ENCODE data around the gene KIF20A.
A peak's percentile ranks its signal among the peaks of the same experiment; 100 is the strongest.
"Not testable (repeated sequence)": the region's sequence is repeated elsewhere in the genome, so short reads cannot be mapped to it uniquely, and the experiment has no call there.

KIF20A gene

DNA sequence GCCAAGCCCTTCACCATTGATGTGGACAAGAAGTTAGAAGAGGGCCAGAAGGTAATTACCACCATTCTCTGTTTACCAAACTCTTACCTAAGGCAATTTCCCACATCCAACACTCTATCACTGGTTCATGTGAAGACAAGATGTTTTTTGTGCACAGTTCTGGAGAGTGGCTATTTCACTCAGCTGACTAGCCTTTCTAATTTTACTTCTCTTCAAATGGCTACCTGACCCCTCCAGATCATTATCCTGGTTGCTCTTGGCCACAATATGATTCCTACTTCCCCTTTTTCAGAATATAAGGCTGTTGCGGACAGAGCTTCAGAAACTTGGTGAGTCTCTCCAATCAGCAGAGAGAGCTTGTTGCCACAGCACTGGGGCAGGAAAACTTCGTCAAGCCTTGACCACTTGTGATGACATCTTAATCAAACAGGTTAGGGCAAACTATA is 7.1 kb downstream of the KIF20A start:
- no peak for DNase-seq (ENCODE audit: low read depth)

DNA sequence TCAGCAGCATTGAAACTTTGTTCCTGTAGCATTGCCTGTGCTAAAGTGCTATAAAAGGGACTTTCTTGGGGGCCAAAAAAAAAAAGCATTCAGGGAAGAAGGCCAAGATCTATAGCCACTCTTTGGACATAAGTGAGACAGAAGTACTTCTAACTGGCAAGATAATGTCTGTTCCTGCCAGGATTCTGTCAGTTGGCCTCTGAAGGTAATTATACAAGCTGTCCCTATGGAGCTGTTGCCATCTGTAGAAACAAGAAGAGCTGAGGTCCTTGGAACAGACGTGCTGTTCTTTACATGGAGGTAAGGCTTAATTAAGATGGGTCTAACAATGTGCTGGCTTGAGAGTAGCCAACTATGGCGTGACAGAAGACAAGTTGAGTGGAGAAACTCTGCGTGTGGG is 9.7 kb downstream of the KIF20A start:
- no peak for DNase-seq (ENCODE audit: low read depth)

DNA sequence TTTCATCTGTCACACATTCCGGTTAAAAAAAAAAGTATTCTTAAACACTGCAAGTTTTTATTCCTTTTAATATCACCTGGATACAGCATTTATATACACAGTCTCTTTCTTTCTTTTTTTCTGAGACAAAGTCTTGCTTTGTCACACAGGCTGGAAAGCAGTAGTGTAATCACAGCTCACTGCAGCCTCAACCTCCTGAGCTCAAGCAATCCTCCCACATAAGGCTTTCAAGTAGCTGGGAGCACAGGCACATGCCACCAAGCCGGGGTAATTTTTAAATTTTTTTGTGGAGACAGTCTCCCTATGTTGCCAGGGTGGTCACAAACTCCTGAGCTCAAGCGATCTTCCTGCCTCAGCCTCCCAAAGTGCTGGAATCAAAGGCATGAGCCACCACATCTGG is 13.9 kb downstream of the KIF20A start:
- no peak for DNase-seq (ENCODE audit: low read depth)

DNA sequence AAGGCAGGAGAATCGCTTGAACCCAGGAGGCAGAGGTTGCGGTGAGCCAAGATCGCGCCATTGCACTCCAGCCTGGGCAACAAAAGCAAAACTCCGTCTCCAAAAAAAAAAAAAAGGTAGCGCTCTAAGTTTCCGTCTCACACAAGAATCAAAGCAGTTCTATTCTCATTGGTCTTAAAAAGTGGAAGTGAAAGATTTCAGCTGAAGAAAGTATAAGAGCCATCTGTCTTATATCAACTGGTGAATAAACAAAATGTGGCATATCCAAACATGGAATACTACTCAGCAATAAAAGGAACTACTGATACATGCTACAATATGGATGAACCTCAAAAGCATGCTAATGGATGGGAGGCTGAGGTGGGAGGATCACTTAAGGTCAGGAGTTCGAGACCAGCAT is 14.9 kb downstream of the KIF20A start:
- DNase-seq (ENCODE audit: low read depth), result not testable (repeated sequence)

DNA sequence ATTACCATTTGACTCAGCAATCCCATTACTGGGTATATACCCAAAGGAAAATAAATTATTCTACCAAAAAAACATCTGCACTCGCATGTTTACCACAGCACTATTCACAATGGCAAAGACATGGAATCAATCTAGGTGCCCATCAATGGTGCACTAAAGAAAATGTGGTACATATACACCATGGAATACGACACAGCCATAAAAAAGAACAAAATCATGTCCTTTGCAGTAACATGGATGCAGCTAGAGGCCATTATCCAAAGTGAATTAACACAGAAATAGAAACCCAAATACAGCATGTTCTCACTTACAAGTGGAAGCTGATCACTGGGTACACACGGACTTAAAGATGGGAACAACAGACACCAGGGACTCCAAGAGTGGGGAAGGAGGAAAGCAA is 32.1 kb downstream of the KIF20A start:
- DNase-seq (ENCODE audit: low read depth), result no peak

DNA sequence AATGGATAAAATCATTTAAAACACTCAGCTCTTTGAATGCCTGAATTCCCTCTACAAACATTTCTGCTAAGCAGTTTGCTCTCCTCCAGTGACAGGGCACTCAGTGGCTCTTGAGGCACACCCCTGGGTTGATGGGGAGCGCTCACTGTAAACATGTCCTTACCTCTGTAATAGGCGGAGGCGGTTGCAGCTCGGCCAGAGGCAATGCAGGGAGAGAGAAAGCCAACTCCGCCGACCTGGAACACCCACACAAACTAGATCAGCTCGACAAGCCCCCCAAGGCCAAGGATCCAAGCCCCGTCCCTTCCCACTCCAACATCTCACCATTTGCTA is 33.9 kb downstream of the KIF20A start:
- no peak for DNase-seq (ENCODE audit: low read depth)

DNA sequence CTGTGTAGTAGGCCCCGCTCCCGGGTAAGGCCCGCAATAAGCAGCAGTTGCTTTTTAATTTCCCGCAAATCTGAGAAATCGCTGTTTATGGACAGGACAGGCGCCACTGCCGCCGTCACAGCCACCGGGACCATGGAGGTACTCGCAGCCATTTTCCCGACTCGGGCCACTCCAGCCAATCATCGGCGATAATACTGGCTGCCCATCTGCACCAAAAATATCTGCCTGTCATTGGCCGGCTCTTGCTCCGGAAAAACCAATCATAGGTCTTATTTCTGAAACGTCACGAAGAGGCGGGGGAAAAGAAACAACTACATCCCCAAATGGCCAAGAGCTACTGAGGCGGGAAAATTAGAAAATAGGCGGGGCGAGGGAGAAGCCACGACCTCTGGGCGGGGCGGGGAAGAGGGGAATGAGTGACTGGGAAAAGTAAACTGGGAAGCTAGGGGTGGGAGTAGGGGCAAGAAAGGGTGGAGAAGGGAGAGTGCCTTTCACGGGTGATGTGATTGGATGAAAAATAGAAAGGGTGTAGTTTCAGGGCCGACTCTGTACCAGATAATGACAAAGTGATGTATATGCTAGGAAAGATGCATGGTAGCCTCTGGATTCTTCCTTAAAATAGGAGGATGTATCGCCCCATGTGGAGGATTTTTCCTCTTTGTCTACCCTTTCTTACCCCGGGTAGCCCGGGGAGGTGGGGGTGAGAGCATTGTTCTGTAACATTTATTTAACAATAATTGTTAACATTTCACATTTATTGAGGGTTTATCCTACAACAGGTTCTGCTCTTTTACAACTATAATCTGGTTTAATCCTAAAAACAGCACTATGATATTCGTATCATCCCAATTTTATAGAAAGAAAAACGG is 34.5 kb downstream of the KIF20A start, which contains the start of gene CDC23:
TSS of gene CDC23 (minus strand) at position 163 of the 869 bp plus-strand sequence. CDS start at position 152, 11 bp downstream.
- peak; percentile 98 for DNase-seq (ENCODE audit: low read depth)

DNA sequence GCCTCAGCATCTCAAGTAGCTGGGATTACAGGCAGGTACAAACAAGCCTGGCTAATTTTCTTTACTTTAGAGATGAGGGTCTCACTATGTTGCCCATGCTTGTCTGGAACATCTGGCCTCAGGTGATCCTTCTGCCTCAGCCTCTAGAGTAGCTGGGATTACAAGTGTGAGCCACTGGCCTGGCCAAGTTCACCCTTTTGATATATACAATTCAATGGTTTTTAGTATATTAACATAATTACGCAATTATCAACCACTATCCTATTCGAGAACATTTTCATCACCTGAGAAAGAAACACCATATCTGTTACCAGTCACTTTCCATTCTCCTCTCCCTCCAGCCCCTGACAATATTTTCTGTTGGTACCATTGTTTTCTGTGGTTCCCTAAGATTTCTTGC is 37.9 kb downstream of the KIF20A start:
- no peak for DNase-seq (ENCODE audit: low read depth)

DNA sequence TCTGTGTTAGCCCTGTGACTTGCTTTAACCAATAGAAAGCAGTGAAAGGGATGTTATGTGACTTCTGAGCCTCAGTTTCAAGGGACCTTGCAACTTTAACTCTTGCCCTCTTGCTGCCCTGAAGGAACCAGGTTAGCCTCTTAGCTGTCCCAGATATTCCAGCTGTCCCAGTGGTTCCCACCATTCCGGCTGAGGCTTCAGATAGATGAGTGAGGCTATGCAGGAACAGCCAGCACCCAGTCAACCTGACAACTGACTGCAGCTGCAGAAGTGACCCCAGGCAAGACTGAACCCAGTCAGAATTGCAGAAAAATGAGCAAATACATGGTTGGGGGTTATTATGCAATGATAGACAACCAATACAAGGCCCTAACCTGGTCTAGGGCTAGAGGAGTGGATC is 44.6 kb downstream of the KIF20A start:
- no peak for DNase-seq (ENCODE audit: low read depth)

DNA sequence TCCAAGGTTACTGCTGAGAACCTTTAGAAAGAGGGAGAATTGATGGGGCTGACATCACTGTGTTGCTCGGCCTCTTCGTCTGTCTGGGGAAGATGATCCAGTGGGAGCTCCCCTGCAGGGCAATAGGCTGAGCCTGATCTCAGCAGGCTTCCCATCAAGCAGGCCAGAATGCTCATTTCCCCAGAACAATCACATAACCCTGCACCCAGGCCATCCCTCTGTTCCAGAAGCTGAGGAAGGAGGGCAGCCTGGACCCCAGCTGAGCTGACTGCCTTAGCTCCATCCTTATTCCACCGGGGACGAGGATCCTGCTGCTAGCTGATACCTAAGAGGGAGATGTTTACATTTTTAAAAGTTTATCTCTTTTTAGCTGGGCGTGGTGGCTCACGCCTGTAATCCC is 45.8 kb downstream of the KIF20A start:
- DNase-seq (ENCODE audit: low read depth), result no peak

DNA sequence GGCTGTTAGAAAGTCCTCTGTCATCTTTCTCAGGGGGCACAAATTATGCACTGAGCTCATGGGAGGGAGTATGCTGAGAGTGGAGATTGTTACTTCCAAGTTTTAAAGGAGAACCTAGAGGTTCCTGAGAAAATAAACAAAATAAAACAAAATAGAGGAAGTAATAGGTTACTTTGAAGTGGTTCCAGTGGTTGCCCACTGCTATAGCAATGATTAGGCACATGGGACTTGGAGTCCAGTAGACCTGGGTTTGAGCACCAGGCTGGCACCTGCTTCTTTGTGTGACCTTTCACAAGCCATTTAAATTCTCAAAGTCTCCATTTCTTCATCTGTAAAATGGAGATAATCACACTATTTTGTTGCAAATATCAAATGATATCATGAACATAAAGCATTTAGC is 48.0 kb downstream of the KIF20A start:
- DNase-seq (ENCODE audit: low read depth), result no peak

DNA sequence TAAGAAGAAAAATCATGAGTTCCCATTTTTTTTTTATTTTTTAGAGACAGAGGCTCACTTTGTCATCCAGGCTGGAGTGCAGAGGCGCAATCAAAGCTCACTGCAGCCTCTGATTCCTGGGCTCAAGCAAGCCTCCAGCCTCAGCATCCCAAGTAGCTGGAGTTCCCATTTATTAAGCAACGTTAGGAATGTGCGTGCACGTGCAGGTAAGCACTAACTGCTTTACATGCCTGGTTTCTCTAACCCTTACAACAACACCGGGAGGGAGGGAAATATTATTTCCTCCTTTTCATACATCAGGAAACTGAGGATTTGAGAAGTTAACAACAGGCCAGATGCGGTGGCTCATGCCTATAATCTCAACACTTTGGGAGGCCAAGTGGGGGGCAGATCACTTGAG is 50.5 kb downstream of the KIF20A start:
- no peak for DNase-seq (ENCODE audit: low read depth)

DNA sequence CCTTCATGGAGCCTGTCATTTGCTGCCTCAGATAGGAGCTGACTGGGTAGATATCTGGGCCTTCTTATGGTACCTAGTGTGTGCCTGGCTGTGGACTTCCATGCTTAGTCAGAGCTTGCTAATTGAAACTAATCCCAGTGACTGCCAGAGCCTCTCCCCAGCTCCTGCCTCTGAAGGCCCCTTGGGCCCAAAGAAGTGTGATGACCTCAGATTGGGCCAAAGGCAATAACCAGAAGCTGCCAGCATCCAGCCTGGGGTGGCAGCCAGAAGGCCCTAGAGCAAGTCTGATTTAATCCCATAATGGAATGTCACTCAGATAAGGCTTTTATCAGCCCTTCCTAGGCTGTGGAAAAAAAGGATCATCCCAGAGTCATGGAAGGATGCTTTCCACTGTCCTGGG is 51.3 kb downstream of the KIF20A start:
- DNase-seq (ENCODE audit: low read depth), result peak; percentile 31

DNA sequence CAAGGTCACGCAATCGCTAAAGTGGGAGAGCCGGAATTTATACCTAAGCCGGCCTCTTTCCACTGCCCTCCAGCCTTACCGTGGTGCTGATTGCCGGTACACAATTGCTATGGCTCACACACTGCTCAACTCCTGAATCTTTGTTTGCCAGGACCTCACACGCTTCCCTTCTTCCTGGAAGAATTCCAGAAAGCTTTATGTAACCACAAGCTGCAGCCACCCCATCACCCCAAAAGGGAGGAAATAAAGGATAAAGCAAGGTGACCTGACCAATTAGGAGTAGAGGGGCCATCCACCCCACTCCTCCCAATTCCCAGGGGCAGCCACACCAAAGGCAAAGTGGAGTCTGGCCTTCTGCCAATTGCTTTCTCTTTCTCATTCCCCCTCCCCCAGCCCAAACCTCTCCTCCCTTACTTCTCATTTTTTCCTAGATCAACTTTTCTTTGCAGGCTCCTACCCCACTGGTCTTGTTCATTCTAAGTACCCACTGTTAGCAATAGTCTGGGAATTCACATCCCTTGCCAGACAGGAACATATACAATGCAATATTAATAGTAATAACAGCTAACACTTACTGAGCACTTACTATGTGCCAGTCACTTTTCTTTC is 52.2 kb downstream of the KIF20A start:
- DNase-seq (ENCODE audit: low read depth), result peak; percentile 44

DNA sequence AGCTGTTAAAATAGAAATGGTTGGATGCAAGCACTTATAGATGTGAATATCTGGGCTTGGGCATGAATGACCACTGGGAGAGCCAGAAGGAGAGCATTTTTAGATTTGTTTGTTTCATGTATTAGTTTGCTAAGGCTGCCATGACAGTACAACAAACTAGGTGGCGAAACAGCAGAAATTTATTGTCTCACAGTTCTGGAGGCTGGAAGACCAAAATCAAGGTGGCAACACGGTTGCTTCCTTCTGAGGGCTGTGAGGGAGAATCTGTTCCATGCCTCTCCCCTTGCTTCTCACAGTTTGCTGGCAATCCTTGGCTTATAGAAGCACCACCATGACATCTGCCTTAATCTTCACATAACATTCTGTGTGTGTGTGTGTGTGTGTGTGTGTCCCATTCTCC is 54.4 kb downstream of the KIF20A start:
- no peak for DNase-seq (ENCODE audit: low read depth)

DNA sequence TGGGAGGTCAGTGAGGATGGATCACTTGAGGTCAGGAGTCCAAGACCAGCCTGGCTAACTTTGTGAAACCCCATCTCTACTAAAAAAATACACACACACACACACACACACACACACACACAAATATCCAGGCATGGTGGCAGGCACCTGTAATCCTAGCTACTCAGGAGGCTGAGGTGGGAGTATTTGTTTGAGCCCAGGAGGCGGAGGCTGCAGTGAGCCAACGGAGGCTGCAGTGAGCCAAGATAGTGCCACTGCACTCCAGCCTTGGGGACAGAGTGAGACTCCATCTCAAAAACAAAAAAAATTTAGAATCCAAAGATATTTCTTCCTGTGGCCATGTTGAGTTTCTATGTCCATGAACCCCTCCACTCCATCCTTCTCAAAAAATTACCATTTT is 55.7 kb downstream of the KIF20A start:
- DNase-seq (ENCODE audit: low read depth), result no peak
